Activated CD4-positive, alpha-beta memory T cell treated with anti-CD3 and anti-CD28 coated beads for 36 hours (primary cell): ENCODE measurements around the gene USP32. TPM values are rescaled to one million over a fixed set of nuclear protein-coding genes. Genes with fewer than 3 reads are reported as not detected.
A peak's percentile ranks its signal among the peaks of the same experiment; 100 is the strongest.

ENCODE experiments used
- CTCF ChIA-PET: fragments of 350-600 bp; sonication (Branson Sonifier 250); formaldehyde crosslinking; loops from one replicate; lab custom pipeline; 2021; ENCODE audit warnings: antibody characterized with exemption, inconsistent platforms; lab: Charles Lee
- POLR2A ChIA-PET: fragments of 350-600 bp; sonication (Branson Sonifier 250); formaldehyde crosslinking; loops from one replicate; lab custom pipeline; 2021; ENCODE audit warnings: antibody characterized with exemption; lab: Charles Lee
- DNase-seq: peaks from one replicate; pipeline ENCODE4 v3.0.0-alpha.2; 2020
- H3K27ac Mint-ChIP-seq: one replicate; pipeline ENCODE4 v1.8.0; 2021; ENCODE audit warnings: mixed read lengths
- H3K27me3 Mint-ChIP-seq: one replicate; pipeline ENCODE4 v1.8.0; 2021; ENCODE audit warnings: mixed read lengths
- H3K36me3 Mint-ChIP-seq: one replicate; pipeline ENCODE4 v1.8.0; 2021; ENCODE audit warnings: mixed read lengths
- H3K4me1 Mint-ChIP-seq: one replicate; pipeline ENCODE4 v1.8.0; 2021; ENCODE audit warnings: low read depth, mixed read lengths
- H3K4me3 Mint-ChIP-seq: one replicate; pipeline ENCODE4 v1.8.0; 2021; ENCODE audit warnings: mild to moderate bottlenecking, mixed read lengths
- H3K9me3 Mint-ChIP-seq: one replicate; pipeline ENCODE4 v1.8.0; 2021; ENCODE audit warnings: mixed read lengths
- intact Hi-C: fragments of 100-400 bp; cut with micrococcal nuclease; formaldehyde crosslinking; loops from one replicate; pipeline ENCODE4 v1.15.1; 2023
- total RNA-seq, 2 experiments: library from RNA; stranded (reverse); gene quantifications; one replicate each; pipeline ENCODE4 v1.2.3, GENCODE V29; 2021

USP32 gene
- total RNA-seq, 2 experiments from 2014 or later = 34.4 to 35.8 TPM

- H3K9me3 Mint-ChIP-seq = no peaks in the 10 kb centered on the region
- peaks cover 23% of the 10 kb centered on the region for H3K4me1 Mint-ChIP-seq
- no peak for DNase-seq
- ChIA-PET CTCF (interaction anchor here (0.7 to 4.5 kb wide), 16 partner anchors 9 to 432 kb away, joined by 3 to 35 read pairs (median 4); partner anchors contain the start of genes CA4 and CHCT1), POLR2A (interaction anchor here (0.5 kb wide), 1 partner anchor 58 kb away, joined by 3 read pairs; no protein-coding TSS in a partner anchor)
- H3K36me3 Mint-ChIP-seq = no peaks in the 10 kb centered on the region
- H3K4me3 Mint-ChIP-seq = no peak overlapping the region
- intact Hi-C loops = loop anchor here (2.0 kb wide), 2 partner anchors 29 to 499 kb away; no protein-coding TSS in a partner anchor
- peaks cover 73% of the 10 kb centered on the region for H3K27me3 Mint-ChIP-seq
- H3K27ac Mint-ChIP-seq = no peak overlapping the region
These were observed 250.6 kb downstream of the USP32 start for GRCh38 chr17:60141111-60142018.

GRCh38 chr17:60139438-60140285 is 252.3 kb downstream of the USP32 start:
- Mint-ChIP-seq H3K4me1 (peaks cover 38% of the 10 kb centered on the region), H3K27me3 (peaks cover 62% of the 10 kb centered on the region), H3K4me3 (no peak overlapping the region), H3K27ac (no peak overlapping the region), H3K9me3 (no peaks in the 10 kb centered on the region), H3K36me3 (no peaks in the 10 kb centered on the region)
- peak; percentile 77 for DNase-seq
- ChIA-PET CTCF (interaction anchor here (0.6 to 4.5 kb wide), 9 partner anchors 12 to 382 kb away, joined by 3 to 35 read pairs (median 3); partner anchors contain the start of genes CA4 and CHCT1), POLR2A (interaction anchor here (1.5 kb wide), 1 partner anchor 31 kb away, joined by 3 read pairs; no protein-coding TSS in a partner anchor)
- intact Hi-C loops = loop anchor here (10.0 kb wide), 1 partner anchor 105 kb away; no protein-coding TSS in a partner anchor

- H3K27me3 Mint-ChIP-seq = peaks cover 56% of the 10 kb centered on the region
- no peak for DNase-seq
- no peak overlapping the region for H3K27ac Mint-ChIP-seq
- ChIA-PET CTCF (interaction anchor here (1.1 kb wide), 1 partner anchor 275 kb away, joined by 3 read pairs; no protein-coding TSS in a partner anchor), POLR2A (interaction anchor here (1.5 kb wide), 1 partner anchor 32 kb away, joined by 3 read pairs; no protein-coding TSS in a partner anchor)
- no peak overlapping the region for H3K4me3 Mint-ChIP-seq
- H3K4me1 Mint-ChIP-seq = peaks cover 46% of the 10 kb centered on the region
- intact Hi-C loops = loop anchor here (10.0 kb wide), 1 partner anchor 104 kb away; no protein-coding TSS in a partner anchor
- no peaks in the 10 kb centered on the region for H3K9me3 Mint-ChIP-seq
- H3K36me3 Mint-ChIP-seq = no peaks in the 10 kb centered on the region
These were observed 253.0 kb downstream of the USP32 start for GRCh38 chr17:60138769-60139437.

DNA sequence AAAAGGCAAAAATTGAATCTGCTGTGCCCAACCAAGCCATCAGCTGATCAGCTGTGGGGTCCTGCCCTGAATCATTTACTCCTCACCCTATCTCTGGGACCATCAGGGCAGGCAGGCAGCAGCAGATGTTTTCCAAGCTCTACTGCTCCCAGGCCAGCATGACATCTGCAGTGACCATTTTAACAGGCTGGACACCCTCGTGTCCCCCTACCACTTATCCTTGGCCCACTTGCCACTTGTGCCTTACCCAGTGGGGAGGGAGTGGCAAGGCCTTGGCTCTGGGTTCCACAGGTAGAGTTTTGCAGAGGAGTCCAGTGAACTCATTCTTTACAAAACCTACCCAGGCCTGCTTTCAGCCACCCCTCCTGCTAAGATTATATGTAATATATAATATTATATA is 254.2 kb downstream of the USP32 start:
- Mint-ChIP-seq H3K27me3 (peaks cover 45% of the 10 kb centered on the region), H3K36me3 (peaks cover 2% of the 10 kb centered on the region), H3K4me1 (peaks cover 37% of the 10 kb centered on the region), H3K4me3 (no peak overlapping the region), H3K27ac (no peak overlapping the region), H3K9me3 (no peaks in the 10 kb centered on the region)
- no peak for DNase-seq
- ChIA-PET CTCF (no interaction called here), POLR2A (interaction anchor here (0.6 kb wide), 1 partner anchor 260 kb away, joined by 4 read pairs; no protein-coding TSS in a partner anchor)
- intact Hi-C loops = loop anchor here (10.0 kb wide), 1 partner anchor 103 kb away; no protein-coding TSS in a partner anchor

DNA sequence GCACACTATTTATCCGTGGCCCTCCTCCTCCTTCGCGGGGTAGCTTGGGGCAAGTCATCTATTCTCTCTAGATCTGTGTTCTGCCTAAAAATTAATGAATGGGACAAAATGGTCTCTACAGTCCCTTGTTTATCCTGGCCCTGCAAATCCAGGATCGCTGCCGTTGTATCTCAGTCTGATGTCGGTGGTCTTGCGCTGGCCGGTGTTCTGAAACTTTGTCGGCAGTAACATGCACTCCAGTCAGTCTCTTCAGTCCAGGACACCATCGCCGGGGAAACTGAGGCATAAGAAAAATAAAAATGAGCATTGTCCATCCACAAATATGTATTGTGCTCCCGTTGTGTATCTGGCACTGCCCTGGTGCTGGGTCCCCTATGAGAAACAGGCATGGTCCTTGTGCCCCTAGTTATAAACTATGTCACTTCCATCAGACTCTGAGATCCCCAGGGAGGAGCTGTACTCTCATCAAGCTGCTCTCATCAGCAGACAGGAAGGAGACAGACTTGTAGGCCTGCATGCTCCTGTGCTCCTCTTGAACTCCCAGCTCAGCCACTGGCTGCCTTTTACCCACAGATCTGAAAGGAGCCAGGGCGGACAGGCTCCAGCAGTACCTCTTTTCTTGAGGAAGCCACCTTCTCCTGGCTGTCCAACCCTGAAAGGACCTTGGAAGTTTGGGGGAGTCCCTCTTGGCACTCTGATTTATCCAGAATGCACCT is 255.8 kb downstream of the USP32 start:
- H3K4me3 Mint-ChIP-seq = peak overlapping the region; percentile 88
- H3K27me3 Mint-ChIP-seq = peaks cover 29% of the 10 kb centered on the region
- peaks cover 30% of the 10 kb centered on the region for H3K4me1 Mint-ChIP-seq
- CTCF ChIA-PET = interaction anchor here (0.9 kb wide), 1 partner anchor 285 kb away, joined by 5 read pairs; no protein-coding TSS in a partner anchor
- H3K27ac Mint-ChIP-seq = peak overlapping the region; percentile 72
- no peak for DNase-seq
- no peaks in the 10 kb centered on the region for H3K9me3 Mint-ChIP-seq
- intact Hi-C loops = loop anchor here (10.0 kb wide), 1 partner anchor 101 kb away; no protein-coding TSS in a partner anchor
- POLR2A ChIA-PET = no interaction called here
- peaks cover 7% of the 10 kb centered on the region for H3K36me3 Mint-ChIP-seq

GRCh38 chr17:60135151-60135950 is 256.6 kb downstream of the USP32 start:
- DNase-seq = peak; percentile 92
- peak overlapping the region; percentile 72 for H3K27ac Mint-ChIP-seq
- intact Hi-C loops = loop anchor here (10.0 kb wide), 1 partner anchor 101 kb away; no protein-coding TSS in a partner anchor
- H3K9me3 Mint-ChIP-seq = no peaks in the 10 kb centered on the region
- ChIA-PET CTCF (no interaction called here), POLR2A (no interaction called here)
- peaks cover 9% of the 10 kb centered on the region for H3K36me3 Mint-ChIP-seq
- peaks cover 30% of the 10 kb centered on the region for H3K4me1 Mint-ChIP-seq
- H3K27me3 Mint-ChIP-seq = peaks cover 22% of the 10 kb centered on the region
- peak overlapping the region; percentile 88 for H3K4me3 Mint-ChIP-seq

DNA sequence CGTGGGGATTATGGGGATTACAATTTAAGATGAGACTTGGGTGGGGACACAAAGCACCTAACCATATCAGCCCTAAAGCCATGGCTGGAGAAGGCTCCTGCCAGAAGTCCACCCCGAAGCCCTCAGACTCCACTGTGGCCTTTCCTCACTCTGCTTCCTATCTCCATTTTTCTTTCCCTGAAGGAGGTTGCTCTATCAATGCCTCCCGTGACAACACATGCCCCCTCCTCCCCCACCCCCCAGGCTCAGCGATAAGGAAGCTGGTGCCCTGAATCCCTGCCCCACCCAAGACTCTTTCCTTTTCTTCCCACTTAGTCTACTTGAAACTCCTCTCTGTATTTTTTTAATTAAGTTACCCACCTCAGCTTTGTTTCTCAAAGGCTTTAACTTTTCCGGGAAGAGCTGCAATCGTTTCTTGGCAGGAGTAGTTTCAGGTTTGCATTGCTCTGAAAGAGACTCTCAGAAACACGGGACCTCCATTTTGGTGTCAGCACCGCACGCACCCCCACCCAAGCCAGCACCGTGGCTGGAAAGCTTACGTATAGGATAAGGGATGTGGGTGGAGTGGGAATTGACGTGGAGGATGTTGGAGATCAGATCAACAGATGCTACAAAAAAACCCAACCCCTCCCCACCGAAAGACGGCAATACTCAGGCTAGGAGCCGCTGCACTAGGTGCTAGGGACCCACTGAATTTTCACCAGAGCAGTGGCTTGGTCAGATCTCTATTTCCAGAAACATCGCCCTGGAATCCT is 257.4 kb downstream of the USP32 start:
- Mint-ChIP-seq H3K36me3 (peaks cover 9% of the 10 kb centered on the region), H3K27me3 (peaks cover 15% of the 10 kb centered on the region), H3K9me3 (no peaks in the 10 kb centered on the region), H3K27ac (peak overlapping the region; percentile 72), H3K4me3 (peak overlapping the region; percentile 88), H3K4me1 (peaks cover 26% of the 10 kb centered on the region)
- POLR2A ChIA-PET = no interaction called here
- peak; percentile 61 for DNase-seq
- intact Hi-C loops = loop anchor here (10.0 kb wide), 1 partner anchor 100 kb away; no protein-coding TSS in a partner anchor
- CTCF ChIA-PET = no interaction called here

DNA sequence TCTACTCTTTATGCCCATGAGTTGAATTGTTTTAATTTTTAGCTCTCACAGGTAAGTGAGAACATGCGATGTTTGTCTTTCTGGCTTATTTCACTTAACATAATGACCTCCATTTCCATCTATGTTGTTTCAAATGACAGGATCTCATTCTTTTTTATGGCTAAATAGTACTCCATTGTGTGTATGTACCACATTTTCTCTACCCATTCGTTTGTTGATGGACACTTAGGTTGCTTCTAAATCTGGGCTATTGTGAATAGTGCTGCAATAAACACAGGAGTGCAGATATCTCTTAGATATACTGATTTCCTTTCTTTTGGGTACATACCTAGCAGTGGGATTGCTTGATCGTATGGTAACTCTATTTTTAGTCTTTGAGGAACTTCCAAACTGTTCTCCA is 261.5 kb downstream of the USP32 start:
- intact Hi-C loops = loop anchor here (10.0 kb wide), 1 partner anchor 96 kb away; no protein-coding TSS in a partner anchor
- CTCF ChIA-PET = interaction anchor here (1.5 kb wide), 1 partner anchor 12 kb away, joined by 4 read pairs; no protein-coding TSS in a partner anchor
- DNase-seq = no peak

GRCh38 chr17:60129164-60129563 is 262.8 kb downstream of the USP32 start:
- ChIA-PET CTCF (interaction anchor here (1.5 kb wide), 1 partner anchor 13 kb away, joined by 4 read pairs; no protein-coding TSS in a partner anchor), POLR2A (no interaction called here)
- peaks cover 3% of the 10 kb centered on the region for H3K4me1 Mint-ChIP-seq
- no peaks in the 10 kb centered on the region for H3K9me3 Mint-ChIP-seq
- no peak overlapping the region for H3K4me3 Mint-ChIP-seq
- peaks cover 9% of the 10 kb centered on the region for H3K36me3 Mint-ChIP-seq
- no peaks in the 10 kb centered on the region for H3K27me3 Mint-ChIP-seq
- no peak overlapping the region for H3K27ac Mint-ChIP-seq
- intact Hi-C loops = no loop called here
- DNase-seq = no peak

More for the DNA sequence above, 261.5 kb downstream of the USP32 start:
- Mint-ChIP-seq H3K36me3 (peaks cover 9% of the 10 kb centered on the region), H3K4me1 (peaks cover 15% of the 10 kb centered on the region), H3K9me3 (no peaks in the 10 kb centered on the region), H3K27ac (no peak overlapping the region), H3K4me3 (no peak overlapping the region), H3K27me3 (no peaks in the 10 kb centered on the region)
- POLR2A ChIA-PET = no interaction called here
